GM12878 (cell line): ENCODE results near the gene RTN4RL1. TPM values are rescaled to one million over a fixed set of nuclear protein-coding genes. Genes with fewer than 3 reads are reported as not detected.

Source experiments
- ATAC-seq: fragments of 200-7000 bp; cut with Tn5 transposase; 3 replicates; pipeline ENCODE4 v1.9.1; 2020; ENCODE audit warnings: mild to moderate bottlenecking, moderate library complexity
- BruUV-seq: library from RNA; stranded (reverse); fragments of 400-500 nt; replicated peaks from 2 replicates; lab custom pipeline; 2021; lab: Mats Ljungman, UMichigan
- CTCF ChIA-PET: fragments of 300-600 bp; sonication (Branson Sonifier 250); formaldehyde crosslinking; extraction: SDS; loops from one replicate; lab custom pipeline; 2021; ENCODE audit warnings: inconsistent platforms; lab: Yijun Ruan, JAX
- POLR2A ChIA-PET: fragments of 350-600 bp; formaldehyde crosslinking; extraction: SDS; loops from one replicate; lab custom pipeline; 2021; ENCODE audit warnings: inconsistent platforms; lab: Charles Lee
- RAD21 ChIA-PET: fragments of 300-600 bp; sonication (Branson Sonifier 250); formaldehyde crosslinking; loops from one replicate; lab custom pipeline; 2023; ENCODE audit warnings: antibody characterized with exemption; ENCODE audit not compliant: unreplicated experiment; lab: Charles Lee
- SMC1A ChIA-PET: fragments of 300-600 bp; sonication (Branson Sonifier 250); formaldehyde crosslinking; loops from one replicate; lab custom pipeline; 2023; ENCODE audit not compliant: unreplicated experiment, uncharacterized antibody; lab: Charles Lee
- DNase-seq: peaks from one replicate; pipeline ENCODE4 v3.0.0-alpha.2; 2011; ENCODE audit warnings: low read depth, low spot score
- FAIRE-seq: peaks from 3 replicates; lab custom pipeline; 2011; peaks lifted over from hg19 to GRCh38; lab: Jason Lieb, UNC
- H2AFZ ChIP-seq: 2 replicates; pipeline ENCODE4 v1.6.0; 2011; ENCODE audit warnings: low read depth, low read length, control low read depth; ENCODE audit not compliant: control insufficient read depth
- H3K27ac ChIP-seq: 2 replicates; pipeline ENCODE4 v1.5.1; 2011; ENCODE audit warnings: control low read depth; ENCODE audit not compliant: control insufficient read depth, insufficient read depth
- H3K27me3 ChIP-seq, 2 experiments: replicated peaks in 1 of 2; 2 replicates each; pipeline versions ENCODE4 v1.6.0 to v1.6.1; 2011; ENCODE audit warnings: low read length in 1 of 2; ENCODE audit not compliant: control insufficient read depth in 2 of 2, insufficient read depth in 2 of 2
- H3K36me3 ChIP-seq, 2 experiments: 2 replicates each; pipeline ENCODE4 v1.5.1; 2011; ENCODE audit warnings: low read length in 1 of 2; ENCODE audit not compliant: control insufficient read depth in 2 of 2, insufficient read depth in 2 of 2
- H3K4me1 ChIP-seq: 2 replicates; pipeline ENCODE4 v1.6.1; 2011; ENCODE audit warnings: mild to moderate bottlenecking, low read length, moderate library complexity, mixed read lengths; ENCODE audit not compliant: control insufficient read depth, insufficient read depth
- H3K4me2 ChIP-seq: 2 replicates; pipeline ENCODE4 v1.6.0; 2011; ENCODE audit warnings: control low read depth; ENCODE audit not compliant: control insufficient read depth, insufficient read depth
- H3K4me3 ChIP-seq: fragments of 200-600 bp; sonication (generic); 2 replicates; pipeline ENCODE4 v1.5.1; 2016
- H3K79me2 ChIP-seq: 2 replicates; pipeline ENCODE4 v1.6.0; 2011; ENCODE audit warnings: low read length; ENCODE audit not compliant: control insufficient read depth, insufficient read depth
- H3K9ac ChIP-seq: 2 replicates; pipeline ENCODE4 v1.8.0; 2011; ENCODE audit warnings: low read length, control low read depth, mixed read lengths; ENCODE audit not compliant: control insufficient read depth, insufficient read depth
- H3K9me3 ChIP-seq: replicated peaks from 3 replicates; pipeline ENCODE4 v1.5.1; 2011; ENCODE audit warnings: mild to moderate bottlenecking, low read length; ENCODE audit not compliant: control insufficient read depth, insufficient read depth
- H4K20me1 ChIP-seq: 2 replicates; pipeline ENCODE4 v1.6.0; 2011; ENCODE audit not compliant: control insufficient read depth, insufficient read depth
- BCL3 ChIP-seq: IDR thresholded peaks from 2 replicates; pipeline ENCODE4 v1.6.1; 2011; ENCODE audit warnings: borderline replicate concordance, low read depth, mild to moderate bottlenecking, moderate library complexity, low read length; ENCODE audit not compliant: insufficient read depth, poor library complexity, severe bottlenecking
- E4F1 ChIP-seq: fragments of 450-650 bp; IDR thresholded peaks from 2 replicates; pipeline ENCODE4 v1.6.1; 2018; ENCODE audit warnings: borderline replicate concordance, mild to moderate bottlenecking; ENCODE audit not compliant: partially characterized antibody
- NFYA ChIP-seq: IDR thresholded peaks from 2 replicates; pipeline ENCODE4 v1.6.1; 2011; ENCODE audit warnings: low read depth, mild to moderate bottlenecking, low read length, improper control_type of control experiment, borderline replicate concordance
- ZNF217 ChIP-seq: fragments of 450-650 bp; IDR thresholded peaks from 2 replicates; pipeline ENCODE4 v1.6.1; 2017; ENCODE audit warnings: antibody characterized with exemption, mild to moderate bottlenecking
- ZNF24 ChIP-seq: fragments of 450-650 bp; IDR thresholded peaks from 2 replicates; pipeline ENCODE4 v1.6.1; 2017; ENCODE audit warnings: antibody characterized with exemption, mild to moderate bottlenecking
- WGBS: methylation state at CpG from one replicate; pipeline ENCODE4 v1.1.6; 2016; ENCODE audit warnings: low lambda C conversion rate; ENCODE audit not compliant: insufficient replicate concordance, insufficient coverage; ENCODE audit errors: missing lambda C conversion rate; 5-methylcytosine and 5-hydroxymethylcytosine counted together
- in situ Hi-C: fragments of 300-500 bp; cut with MboI; formaldehyde crosslinking; loops from 9 replicates; pipeline ENCODE4 v1.14.3; 2018; ENCODE audit warnings: mixed read lengths
- intact Hi-C: fragments of 100-400 bp; cut with micrococcal nuclease; formaldehyde crosslinking; loops from one replicate; pipeline ENCODE4 v1.14.2; 2022; ENCODE audit not compliant: unreplicated experiment
- polyA plus RNA-seq, 11 experiments: library from polyadenylated mRNA; depleted of rRNA in 4 of 11; unstranded in 6 of 11; stranded (reverse) in 5 of 11; fragments of >200 nt; fragmentation: Nextera tagmentation in 4 of 11; fragmentation: Illumina TruSeq in 1 of 11; extraction: Ambion mirVana in 4 of 11; extraction: Trizol in 1 of 11; gene quantifications; 1 replicate in 1 of 11; 2 replicates in 10 of 11; pipeline versions ENCODE4 v1.2.1 to v1.2.3, GENCODE V29; 2011 to 2016; ENCODE audit warnings: inconsistent platforms in 2 of 11, missing spikeins in 2 of 11, low read depth in 1 of 11
- total RNA-seq, 4 experiments: library from RNA; depleted of rRNA in 3 of 4; stranded (reverse); fragments of >200 nt in 3 of 4; fragmentation: Illumina TruSeq in 1 of 4; extraction: Trizol in 1 of 4; gene quantifications; 2 replicates each; pipeline versions ENCODE4 v1.2.1 to v1.2.3, GENCODE V29; 2013 to 2021

Gene RTN4RL1
- total and polyA plus RNA-seq, 10 of the 15 experiments (the other 5 are each of a cell fraction or from before 2014, with no cell fraction given) = 0.08 to 0.11 (median 0.10) TPM; not detected in 7

GRCh38 chr17:1995907-1996799 is 29.0 kb downstream of the RTN4RL1 start:
- ATAC-seq (no peak), FAIRE-seq (no peak), DNase-seq (no peak)
- Histone ChIP-seq H3K79me2 (no peaks in the 10 kb centered on the region), H2AFZ (no peak overlapping the region), H3K27me3 (peaks cover 1 to 3% of the 10 kb centered on the region in 2 experiments; a peak in 3 of 4 replicates), H3K9ac (no peak overlapping the region), H3K4me1 (no peaks in the 10 kb centered on the region), H3K27ac (no peak overlapping the region), H3K36me3 (no peaks in the 10 kb centered on the region), H3K4me2 (no peak overlapping the region), H4K20me1 (no peaks in the 10 kb centered on the region), H3K9me3 (no peaks in the 10 kb centered on the region), H3K4me3 (no peak overlapping the region)
- in situ Hi-C loops = no loop called here
- POLR2A ChIA-PET = interaction anchor here (0.7 kb wide), 1 partner anchor 88 kb away, joined by 4 read pairs; no protein-coding TSS in a partner anchor
- 55% methylated on average over 11 of the region's 14 CpGs for WGBS
- intact Hi-C loops = no loop called here
- SMC1A ChIA-PET = no interaction called here
- RAD21 ChIA-PET = interaction anchor here (0.6 kb wide), 1 partner anchor 165 kb away, joined by 3 read pairs; no protein-coding TSS in a partner anchor
- CTCF ChIA-PET = no interaction called here
- no TSS peak for BruUV-seq
- no peak for TF ChIP-seq BCL3
- no peak for TF ChIP-seq E4F1
- TF ChIP-seq ZNF24 = no peak
- no peak for TF ChIP-seq ZNF217
- no peak for TF ChIP-seq NFYA
